NCI-H1694 (cell line): ENCODE results near the gene ITFG1.
"Not testable (repeated sequence)": the region's sequence is repeated elsewhere in the genome, so short reads cannot be mapped to it uniquely, and the experiment has no call there.

Experiments used
- DNase-seq: peaks from one replicate; lab custom pipeline; 2025; lab: John Stamatoyannopoulos, UW

Gene ITFG1

GRCh38 chr16:47473004-47473403 is 12.1 kb upstream of the ITFG1 start:
- not testable (repeated sequence) for DNase-seq

DNA sequence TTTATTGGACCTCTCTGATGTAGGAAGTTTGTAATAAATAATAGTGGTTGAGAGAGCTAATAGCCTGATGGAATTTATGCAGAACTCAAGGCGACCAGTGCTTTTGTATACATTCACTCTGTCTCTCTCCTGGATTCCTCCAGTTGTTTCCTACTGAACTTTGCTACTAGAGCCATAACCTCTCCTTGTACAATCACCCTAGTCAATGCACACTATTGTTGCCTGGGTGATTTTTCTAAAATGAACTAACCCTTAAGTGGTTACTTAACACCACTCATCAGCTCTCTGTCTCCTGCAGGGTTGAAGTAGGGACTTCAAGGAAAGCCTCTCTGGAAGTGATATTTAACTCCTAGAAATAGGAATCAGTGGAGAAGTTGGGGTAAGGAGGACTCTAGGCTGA is 9.9 kb upstream of the ITFG1 start:
- no peak for DNase-seq

DNA sequence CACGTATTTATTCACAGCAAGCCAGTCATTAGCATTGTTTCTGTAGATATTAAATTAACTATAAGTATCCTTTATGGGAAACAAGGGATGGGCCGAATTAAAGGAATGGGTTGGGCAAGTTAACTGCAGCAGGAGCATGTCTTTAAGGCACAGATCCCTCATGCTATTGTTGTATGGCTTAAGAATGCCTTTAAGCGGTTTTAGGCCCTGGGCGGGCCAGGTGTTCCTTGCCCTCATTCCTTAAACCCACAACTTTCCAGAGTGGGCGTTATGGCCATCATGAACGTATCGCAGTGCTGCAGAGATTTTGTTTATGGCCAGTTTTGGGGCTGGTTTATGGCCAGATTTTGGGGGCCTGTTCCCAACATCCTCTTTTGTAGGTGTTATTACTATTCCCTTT is 9.3 kb upstream of the ITFG1 start:
- no peak for DNase-seq

GRCh38 chr16:47469227-47469626 is 8.4 kb upstream of the ITFG1 start:
- DNase-seq = no peak

- DNase-seq = not testable (repeated sequence)
These were observed 7.3 kb upstream of the ITFG1 start for GRCh38 chr16:47468070-47468689.

GRCh38 chr16:47467501-47467900 is 6.6 kb upstream of the ITFG1 start:
- no peak for DNase-seq

DNA sequence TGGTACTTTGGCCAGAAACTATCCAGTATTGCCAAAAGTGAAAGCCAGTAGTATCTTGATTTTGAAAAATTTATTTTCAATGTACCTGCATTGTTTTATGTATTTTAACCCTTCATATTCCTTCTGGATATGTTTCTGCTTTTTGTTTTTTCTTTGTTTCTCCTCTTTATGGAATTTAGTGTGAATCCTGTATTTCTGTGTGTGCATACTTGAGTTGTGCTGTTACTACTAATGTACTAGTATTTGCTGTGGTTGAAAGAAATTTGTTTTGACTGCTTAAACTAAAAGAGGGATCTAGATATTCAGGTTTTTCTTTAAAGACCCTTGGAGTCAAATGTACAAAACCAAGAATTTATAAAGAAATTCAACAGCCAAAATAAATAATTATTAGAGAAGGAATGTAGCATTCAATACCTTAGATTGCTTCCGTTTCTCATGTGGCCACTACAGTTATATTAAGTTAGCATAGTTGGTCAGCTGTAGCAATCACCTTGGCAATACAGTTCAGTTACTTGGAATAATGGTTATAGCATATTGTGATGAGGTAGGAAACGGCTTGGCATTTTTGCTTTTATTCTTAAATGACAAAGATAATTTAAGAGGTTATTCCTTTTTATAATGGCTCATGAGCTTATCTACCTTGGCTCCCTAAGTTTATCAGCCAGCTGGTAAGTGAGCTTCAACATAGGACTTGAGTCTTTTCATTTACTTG is 5.2 kb upstream of the ITFG1 start:
- DNase-seq = no peak

DNA sequence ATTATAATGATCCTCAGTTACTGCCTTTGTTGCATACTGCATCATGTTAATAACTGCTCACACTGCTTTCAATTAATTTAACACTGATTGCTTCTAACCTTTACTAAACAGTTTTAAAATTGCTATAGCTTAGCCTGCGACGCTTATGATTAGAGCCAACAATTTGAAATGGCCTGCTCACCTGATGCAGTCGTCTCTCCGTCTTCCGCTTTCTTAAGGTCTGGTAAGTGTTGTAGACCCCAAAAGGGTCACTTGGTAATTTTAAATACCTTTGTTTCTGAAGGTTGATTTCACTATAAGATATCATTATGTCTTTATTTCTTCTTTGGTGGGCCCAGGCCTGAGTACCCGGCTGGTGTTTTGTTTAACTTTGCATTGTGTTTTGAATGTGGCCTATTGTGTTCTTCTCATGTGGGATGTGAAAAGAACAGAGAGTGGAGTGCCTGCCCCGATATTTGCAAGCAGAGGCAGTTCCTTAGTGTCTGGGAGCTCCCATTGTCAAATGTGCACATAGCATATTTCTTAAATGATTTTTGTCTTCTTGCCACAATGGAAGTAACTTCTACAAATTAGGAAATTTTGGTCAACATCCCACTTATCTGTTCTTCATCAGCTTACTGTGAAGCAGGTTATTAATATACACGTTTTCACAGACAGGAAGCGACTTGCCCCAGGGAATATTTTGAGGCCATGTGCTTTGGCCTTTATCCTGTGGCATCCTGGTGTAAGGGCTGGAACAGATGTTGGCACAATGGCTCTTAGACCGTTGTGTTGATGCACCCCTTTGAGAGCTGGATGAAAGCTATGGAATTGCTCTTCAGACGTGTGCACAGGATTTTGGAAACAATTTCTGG is 3.1 kb upstream of the ITFG1 start:
- no peak for DNase-seq

- no peak for DNase-seq
These were observed 869 bp upstream of the ITFG1 start for GRCh38 chr16:47461598-47462266.

GRCh38 chr16:47460359-47460710 is 528 bp downstream of the ITFG1 start:
- DNase-seq = no peak

DNA sequence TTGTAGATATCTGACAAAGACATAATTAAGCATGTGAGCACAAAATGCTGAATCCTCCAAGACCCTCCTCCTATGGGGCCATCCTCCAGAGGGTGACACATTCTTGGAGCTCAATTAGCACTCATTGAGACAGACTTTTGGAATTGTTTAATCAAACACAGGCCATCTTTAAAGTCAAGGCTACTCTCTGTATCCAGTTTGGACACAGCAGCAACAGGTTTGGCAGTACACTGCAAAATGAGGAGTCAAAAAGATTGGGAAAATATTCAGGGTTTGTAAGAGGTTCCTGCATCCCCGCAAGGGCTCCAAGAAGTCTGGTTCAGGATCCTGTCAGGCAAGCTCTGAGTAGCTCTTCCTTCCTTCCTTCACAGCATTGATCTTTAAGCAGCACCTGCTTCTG is 1.3 kb downstream of the ITFG1 start:
- DNase-seq = no peak

GRCh38 chr16:47458331-47458730 is 2.5 kb downstream of the ITFG1 start:
- no peak for DNase-seq

- no peak for DNase-seq
These were observed 11.1 kb downstream of the ITFG1 start for GRCh38 chr16:47449788-47450187.

- DNase-seq = no peak
These were observed 11.9 kb downstream of the ITFG1 start for GRCh38 chr16:47448830-47449575.

DNA sequence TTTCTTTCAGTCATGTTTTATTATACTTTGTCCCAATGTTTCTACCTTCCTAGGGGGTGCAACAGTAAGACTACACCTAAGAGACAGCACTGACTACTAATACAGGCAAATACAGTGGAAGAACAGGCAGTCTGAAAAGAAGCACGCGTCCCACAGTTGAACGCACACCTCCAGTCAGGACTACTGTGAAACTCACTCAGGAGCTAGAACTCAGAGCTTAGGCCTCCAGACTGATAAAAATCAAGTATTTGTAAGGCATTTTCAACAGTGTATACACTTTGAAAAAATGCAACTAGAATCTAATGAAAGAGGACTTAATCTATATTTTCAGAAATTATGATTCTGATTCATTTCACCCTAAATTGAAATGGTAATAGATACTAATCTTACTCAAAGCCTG is 14.4 kb downstream of the ITFG1 start:
- no peak for DNase-seq

GRCh38 chr16:47442884-47443283 is 18.0 kb downstream of the ITFG1 start:
- not testable (repeated sequence) for DNase-seq

DNA sequence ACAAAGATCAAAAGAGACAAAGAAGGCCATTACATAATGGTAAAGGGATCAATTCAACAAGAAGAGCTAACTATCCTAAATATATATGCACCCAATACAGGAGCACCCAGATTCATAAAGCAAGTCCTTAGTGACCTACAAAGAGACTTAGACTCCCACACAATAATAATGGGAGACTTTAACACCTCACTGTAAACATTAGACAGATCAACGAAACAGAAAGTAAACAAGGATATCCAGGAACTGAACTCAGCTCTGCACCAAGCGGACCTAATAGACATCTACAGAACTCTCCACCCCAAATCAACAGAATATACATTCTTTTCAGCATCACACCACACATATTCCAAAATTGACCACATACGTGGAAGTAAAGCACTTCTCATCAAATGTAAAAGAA is 20.8 kb downstream of the ITFG1 start:
- DNase-seq = not testable (repeated sequence)

DNA sequence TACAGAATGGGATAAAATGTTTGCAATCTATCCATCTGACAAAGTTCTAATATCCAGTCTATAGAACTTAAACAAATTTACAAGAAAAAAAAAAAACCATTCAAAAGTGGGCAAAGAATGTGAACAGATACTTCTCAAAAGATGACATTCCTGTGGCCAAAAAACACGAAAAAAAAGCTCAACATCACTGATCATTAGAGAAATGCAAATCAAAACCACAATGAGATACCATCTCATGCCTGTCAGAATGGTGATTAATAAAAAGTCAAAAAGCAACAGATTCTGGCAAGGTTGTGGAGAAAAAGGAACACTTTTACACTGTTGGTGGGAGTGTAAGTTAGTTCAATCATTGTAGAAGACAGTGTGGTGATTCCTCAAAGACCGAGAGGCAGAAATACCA is 26.6 kb downstream of the ITFG1 start:
- not testable (repeated sequence) for DNase-seq

- DNase-seq = no peak
These were observed 28.9 kb downstream of the ITFG1 start for GRCh38 chr16:47431960-47432359.

DNA sequence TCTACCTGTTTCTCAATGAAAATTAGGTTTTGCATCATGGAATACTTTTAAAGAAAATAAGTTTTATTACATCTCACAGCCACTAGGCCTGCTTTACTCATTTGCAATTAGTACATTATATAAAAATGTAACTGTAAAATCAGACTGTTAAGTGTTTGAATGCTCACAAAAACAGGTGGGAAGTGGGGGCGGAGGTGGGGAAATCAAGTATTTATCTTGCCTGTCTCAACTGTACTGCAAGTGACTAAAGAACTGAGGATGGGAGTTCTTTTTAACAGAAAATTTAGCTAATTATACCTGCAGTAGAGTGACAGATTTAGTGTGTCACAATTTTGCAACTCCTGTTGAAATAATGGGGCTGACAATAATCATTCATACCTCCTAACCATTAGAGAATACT is 34.1 kb downstream of the ITFG1 start:
- no peak for DNase-seq

DNA sequence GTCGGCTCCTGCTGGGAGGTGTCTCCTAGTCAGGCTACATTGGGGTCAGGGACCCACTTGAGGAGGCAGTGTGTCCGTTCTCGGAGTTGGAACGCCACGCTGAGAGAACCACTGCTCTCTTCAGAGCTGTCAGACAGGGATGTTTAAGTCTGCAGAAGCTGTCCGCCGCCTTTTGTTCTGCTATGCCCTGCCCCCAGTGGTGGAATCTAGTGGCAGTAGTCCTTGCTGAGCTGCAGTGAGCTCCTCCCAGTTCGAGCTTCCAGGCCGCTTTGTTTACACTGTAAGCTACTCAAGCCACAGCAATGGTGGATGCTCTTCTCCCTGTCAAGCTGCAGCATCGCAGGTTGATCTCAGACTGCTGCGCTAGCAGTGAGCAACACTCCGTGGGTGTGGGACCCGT is 36.0 kb downstream of the ITFG1 start:
- no peak for DNase-seq

DNA sequence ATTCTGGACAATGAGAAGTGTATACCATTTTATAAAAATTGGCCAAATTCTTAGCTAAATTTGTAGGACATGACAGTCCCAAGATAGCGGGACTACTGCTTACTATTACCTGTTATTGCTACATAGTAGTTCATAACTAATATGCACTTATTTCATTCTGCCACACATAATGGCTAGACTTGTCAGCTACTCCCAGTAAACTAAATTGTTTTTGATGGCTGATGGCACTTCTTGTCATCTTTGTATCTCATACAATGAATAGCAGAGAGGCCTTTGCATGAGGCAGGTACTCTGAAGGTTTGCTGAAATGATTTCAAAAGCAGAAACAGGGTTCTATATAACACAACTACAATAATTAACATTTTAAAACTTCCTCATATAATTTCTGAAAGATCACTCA is 44.0 kb downstream of the ITFG1 start:
- no peak for DNase-seq
